Measurements from ENCODE around the gene ARHGAP26.

DNA sequence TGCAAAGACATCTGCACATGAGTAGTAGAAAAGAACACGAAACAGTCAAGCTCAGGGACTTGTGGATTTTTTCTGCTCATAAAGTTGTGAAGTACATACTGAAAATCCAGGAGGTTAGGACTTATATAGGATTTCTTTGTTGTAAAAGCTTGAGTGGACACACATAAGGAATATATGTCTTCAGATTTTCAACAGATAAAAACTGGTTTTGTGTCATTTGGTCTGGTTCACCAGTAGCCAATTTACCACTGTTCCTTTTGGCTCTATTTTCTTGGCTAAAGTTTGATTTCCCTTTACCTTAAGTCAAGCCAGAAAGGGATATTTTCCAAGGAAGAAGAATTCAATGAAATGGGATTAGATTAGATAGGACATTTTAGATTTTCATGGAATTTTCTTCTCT lies 429.0 kb downstream of the ARHGAP26 start:
- TF ChIP-seq YY1 (IDR thresholded peaks at IDR 0.05; ENCODE audit: insufficient read depth, insufficient read length) = no peak
- no peak for TF ChIP-seq ZNF274 (IDR thresholded peaks at IDR 0.05; ENCODE audit: low read depth, low read length)

Measured in NT2/D1 (cell line).